CD4-positive, alpha-beta T cell treated with Interleukin-4 for 4 hours (primary cell): ENCODE results near the gene TMTC2.

ENCODE experiments used
- DNase-seq: peaks from one replicate; pipeline ENCODE4 v3.0.0-alpha.2; 2020

TMTC2 gene

DNA sequence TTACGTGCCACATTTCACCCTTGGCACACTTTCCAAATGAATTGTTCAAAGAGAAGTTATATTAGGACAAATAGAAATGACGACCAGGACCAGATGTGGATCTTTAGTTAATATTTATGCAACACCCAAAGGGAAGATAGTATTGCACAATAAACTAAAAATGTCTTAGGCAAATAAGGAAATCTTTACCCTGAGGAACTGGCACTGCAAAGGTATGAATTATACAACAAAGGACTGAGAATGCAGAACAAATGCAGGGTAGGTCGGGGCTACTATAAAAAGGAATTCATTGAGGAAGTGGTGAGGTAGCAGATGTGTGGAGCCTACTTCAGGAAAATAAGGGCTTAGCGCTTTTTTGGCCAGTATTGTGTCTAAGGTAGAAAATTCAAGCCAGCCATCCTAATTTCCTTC, 3.9 kb upstream of the TMTC2 start:
- DNase-seq, result no peak

- peak; percentile 93 for DNase-seq
Observed at GRCh38 chr12:82685790-82686167, 927 bp upstream of the TMTC2 start.

GRCh38 chr12:82687021-82688011, 610 bp downstream of the TMTC2 start:
- peak; percentile 69 for DNase-seq

GRCh38 chr12:82688035-82688501, 1.4 kb downstream of the TMTC2 start:
- peak; percentile 17 for DNase-seq

DNA sequence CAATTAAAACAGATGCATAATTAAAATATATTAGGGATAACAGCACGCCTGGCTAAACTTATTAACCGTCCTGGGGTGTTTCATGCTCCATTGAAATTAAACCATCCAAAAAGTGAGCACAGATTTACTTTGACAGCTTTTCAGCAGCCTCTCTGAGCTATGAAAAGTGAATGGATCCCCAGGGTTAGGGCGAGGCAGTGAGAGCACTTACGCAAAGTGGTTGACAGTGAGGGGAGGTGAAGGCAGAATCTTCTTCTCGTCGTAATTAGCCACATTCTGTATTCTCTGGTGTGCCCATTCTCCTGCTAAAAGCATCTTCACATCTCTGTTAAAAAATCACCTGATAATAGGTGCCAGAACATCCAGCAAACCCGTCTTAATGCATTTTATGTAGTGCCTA, 1.9 kb downstream of the TMTC2 start:
- DNase-seq, result no peak

DNA sequence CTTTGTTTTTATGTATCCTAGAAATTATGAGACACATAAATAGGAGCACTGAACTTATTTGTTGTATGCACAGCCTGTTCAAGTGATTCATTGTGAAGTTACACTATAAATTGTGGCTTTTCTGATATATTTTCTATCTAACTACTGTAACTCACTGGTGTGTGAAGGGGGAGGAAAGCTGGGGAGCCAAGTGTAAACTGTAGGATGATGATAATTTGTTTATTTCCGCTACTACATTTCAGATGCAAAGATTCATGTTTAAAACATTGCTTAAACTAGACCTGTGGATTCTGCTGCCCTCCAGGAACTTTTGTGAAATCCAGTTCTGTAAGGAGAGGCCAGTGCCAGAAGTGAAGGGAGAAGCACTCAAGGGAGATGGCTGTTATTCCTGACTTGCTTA, 3.3 kb downstream of the TMTC2 start:
- DNase-seq, result no peak

- no peak for DNase-seq
Observed at GRCh38 chr12:82691513-82691912, 4.8 kb downstream of the TMTC2 start.

- DNase-seq, result no peak
Observed at GRCh38 chr12:82694276-82694675, 7.6 kb downstream of the TMTC2 start.

- DNase-seq, result no peak
Observed at GRCh38 chr12:82694970-82695369, 8.3 kb downstream of the TMTC2 start.

DNA sequence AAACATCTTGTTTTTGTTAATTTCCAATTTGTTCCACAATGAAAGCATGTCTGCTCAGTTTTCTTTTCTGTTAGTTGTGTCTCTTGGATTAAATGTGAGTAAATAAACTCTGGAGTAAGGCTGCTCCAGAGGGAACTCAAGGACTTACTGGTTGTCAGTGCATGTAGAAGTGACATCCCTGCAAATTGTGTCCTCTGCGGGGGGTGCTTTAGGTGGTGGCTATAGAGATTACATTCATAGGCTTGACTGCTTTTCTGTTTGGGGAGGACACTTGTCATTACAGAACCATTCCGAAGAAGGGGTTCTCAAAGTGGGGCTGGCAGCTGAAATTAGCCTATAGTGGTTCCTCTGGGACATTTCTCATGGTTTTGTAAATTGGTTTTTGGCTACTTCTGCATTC, 8.8 kb downstream of the TMTC2 start:
- no peak for DNase-seq

DNA sequence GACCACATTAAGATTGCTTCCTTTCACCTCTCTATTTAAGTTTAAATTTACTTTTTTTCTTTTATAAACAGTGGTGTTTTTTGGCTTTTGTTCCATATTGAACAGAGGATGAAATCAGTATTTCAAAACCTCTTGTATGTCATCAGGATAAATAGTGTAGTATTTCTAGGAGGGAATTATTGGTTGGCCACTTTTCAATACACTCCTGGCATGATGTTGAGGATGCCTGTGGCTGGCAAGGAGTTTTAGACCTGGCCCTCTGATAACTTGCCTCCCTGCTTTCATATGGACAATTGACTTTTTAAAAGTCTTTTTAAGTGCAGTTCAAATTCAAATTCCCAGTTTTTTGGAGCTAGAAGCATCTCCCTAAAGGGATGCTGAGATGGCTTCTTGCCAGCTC, 9.8 kb downstream of the TMTC2 start:
- DNase-seq, result no peak

DNA sequence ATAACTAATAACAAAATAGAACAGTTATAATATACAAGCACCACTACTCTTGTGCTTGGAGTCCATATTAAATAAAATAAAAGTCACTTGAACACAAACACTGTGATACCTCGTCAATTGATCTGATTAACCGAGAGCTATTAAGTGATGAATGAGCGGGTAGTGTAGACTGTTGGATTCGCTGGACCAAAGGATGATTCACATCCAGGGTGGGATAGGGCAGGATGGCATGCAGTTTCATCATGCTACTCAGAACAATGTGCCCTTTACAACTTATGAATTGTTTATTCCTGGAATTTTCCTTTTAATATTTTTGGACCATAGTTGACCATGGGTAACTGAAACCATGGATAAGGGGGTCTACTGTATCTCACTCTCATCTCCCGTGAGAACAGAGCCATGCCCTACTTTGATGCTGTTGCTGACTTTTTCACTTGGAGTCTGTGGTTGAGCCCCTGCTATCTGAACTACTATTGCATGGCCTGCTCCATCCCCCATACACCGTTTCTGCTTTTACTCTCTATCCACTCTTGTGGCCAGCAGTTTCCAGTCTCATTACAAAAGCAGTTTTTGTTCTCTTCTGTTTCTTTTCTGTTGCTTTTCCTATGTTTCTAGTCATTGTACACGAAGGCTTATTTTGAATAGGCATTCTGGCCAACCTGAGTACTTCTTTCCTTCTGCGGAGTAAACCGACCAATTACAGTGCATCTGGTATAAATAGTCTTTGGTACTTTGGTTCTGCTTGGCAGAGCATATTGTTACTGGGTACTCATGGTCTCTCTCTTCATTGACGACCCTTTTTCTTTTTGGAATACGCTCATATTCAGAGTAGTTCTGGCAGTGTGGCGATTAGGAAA, 12.2 kb downstream of the TMTC2 start:
- DNase-seq, result no peak

GRCh38 chr12:82705774-82706173, 19.1 kb downstream of the TMTC2 start:
- DNase-seq, result no peak

GRCh38 chr12:82708061-82708879, 21.6 kb downstream of the TMTC2 start:
- DNase-seq, result no peak

GRCh38 chr12:82709794-82710355, 23.2 kb downstream of the TMTC2 start:
- no peak for DNase-seq

DNA sequence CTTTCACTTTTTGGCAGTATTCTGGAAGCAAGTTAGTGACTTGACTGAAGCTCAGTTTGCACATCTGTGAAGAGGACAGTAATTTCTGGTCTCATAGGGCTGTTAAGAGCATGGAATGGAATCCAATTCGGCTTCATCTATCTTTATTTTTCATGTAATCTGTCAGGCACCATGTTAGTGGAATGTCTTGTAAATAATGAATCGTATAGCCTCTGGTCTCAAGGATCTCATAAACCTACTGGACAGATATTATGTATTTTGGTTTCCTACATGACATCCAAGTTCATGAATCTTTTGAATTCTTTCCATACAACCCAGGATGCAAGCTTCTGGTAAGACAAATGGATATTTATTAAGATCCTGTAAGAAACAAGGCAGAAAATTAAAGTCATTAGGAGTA, 24.0 kb downstream of the TMTC2 start:
- no peak for DNase-seq

GRCh38 chr12:82714427-82714826, 27.7 kb downstream of the TMTC2 start:
- no peak for DNase-seq

GRCh38 chr12:82721726-82722125, 35.0 kb downstream of the TMTC2 start:
- DNase-seq, result no peak

DNA sequence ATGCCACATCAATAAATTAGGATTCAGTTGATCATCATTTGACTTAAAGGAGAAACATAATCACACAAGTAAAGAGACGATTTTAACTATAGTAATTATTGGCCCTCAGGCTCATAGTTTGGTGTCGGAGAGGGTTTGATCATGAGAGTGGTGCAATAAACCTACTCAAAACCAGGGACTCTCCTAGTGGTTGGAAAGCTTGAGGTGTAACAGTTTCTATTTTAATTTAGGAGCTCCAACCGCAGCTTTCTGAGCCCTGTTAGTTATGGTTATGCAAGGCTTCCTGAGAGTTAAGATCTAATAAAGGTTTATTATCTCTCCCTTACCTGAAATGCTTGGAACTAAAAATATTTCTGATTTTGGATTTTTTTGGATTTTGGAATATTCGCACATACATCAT, 36.4 kb downstream of the TMTC2 start:
- DNase-seq, result no peak

GRCh38 chr12:82723891-82724290, 37.2 kb downstream of the TMTC2 start:
- DNase-seq, result no peak

- no peak for DNase-seq
Observed at GRCh38 chr12:82725741-82726140, 39.0 kb downstream of the TMTC2 start.

DNA sequence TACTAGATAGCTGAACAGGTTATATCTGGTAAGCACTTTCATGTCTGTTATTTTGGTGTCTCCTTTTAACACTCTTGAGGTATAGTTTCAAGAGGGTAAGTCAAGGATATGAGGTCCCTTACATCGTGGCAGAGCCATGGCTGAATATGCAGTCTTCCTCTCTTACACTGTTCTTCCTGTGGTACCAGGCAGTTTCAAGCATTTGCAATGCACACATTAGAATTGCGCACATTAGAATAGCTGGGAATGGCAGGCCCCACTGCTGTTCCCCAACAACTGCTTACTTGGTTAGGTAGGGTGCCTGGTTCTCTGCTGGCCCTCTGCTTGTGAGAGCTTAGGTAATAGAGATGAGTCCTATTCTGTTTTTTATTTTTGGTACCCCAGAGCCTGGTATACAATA, 41.2 kb downstream of the TMTC2 start:
- DNase-seq, result no peak

DNA sequence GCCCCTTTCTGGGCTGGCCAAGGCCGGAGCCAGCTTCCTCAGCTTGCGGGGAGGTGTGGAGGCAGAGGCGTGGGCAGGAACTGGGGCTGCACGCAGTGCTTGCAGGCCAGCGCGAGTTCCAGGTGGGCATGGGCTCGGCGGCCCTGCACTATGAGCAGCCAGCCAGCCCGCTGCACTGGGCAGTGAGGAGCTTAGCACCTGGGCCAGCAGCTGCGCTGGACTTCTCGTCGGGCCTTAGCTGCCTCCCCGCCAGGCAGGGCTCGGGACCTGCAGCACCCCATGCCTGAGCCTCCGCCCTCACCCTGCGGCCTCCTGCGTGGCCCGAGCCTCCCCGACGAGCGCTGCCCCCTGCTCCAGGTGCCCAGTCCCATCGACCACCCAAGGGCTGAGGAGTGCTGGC, 42.0 kb downstream of the TMTC2 start:
- DNase-seq, result no peak
